Body of pancreas (tissue), 4 donors: ENCODE data around the gene PPM1N. TPM values are rescaled to one million over a fixed set of nuclear protein-coding genes. Genes with fewer than 3 reads are reported as not detected.

Experiments used
- ATAC-seq: fragments of 150-250 bp; one replicate; pipeline ENCODE4 v1.9.1; 2016
- DNase-seq, 4 donors: peaks; one replicate each; pipeline ENCODE4 v3.0.0-alpha.2; 2019
- H3K27ac ChIP-seq, 4 donors: fragments of 200-600 bp; sonication (generic); 1 replicate in 3 of 4; 2 replicates in 1 of 4; pipeline versions ENCODE4 v1.5.1 to v1.6.1; 2016 to 2019; ENCODE audit warnings: mild to moderate bottlenecking in 1 of 4, mixed read lengths in 1 of 4, moderate library complexity in 1 of 4
- H3K27me3 ChIP-seq, 2 donors: fragments of 200-600 bp; sonication (generic); one replicate each; pipeline ENCODE4 v1.6.0; 2016; ENCODE audit warnings: mild to moderate bottlenecking in 1 of 2
- H3K36me3 ChIP-seq, 2 donors: fragments of 200-600 bp; sonication (generic); replicated peaks in 1 of 2; 2 replicates each; pipeline ENCODE4 v1.5.1; 2016; ENCODE audit warnings: low read depth in 2 of 2; ENCODE audit not compliant: insufficient read depth in 1 of 2
- H3K4me1 ChIP-seq: fragments of 200-600 bp; sonication (generic); one replicate; pipeline ENCODE4 v1.6.0; 2016
- H3K4me3 ChIP-seq, 2 donors: fragments of 200-600 bp; sonication (generic); 1 replicate in 1 of 2; 2 replicates in 1 of 2; pipeline ENCODE4 v1.5.1; 2016 to 2019
- H3K9me3 ChIP-seq, 3 donors: fragments of 200-600 bp; sonication (generic); 1 replicate in 2 of 3; 2 replicates in 1 of 3; pipeline ENCODE4 v1.5.1; 2016
- POLR2A ChIP-seq, 3 donors: fragments of 450-650 bp; IDR thresholded peaks; one replicate each; pipeline ENCODE4 v1.6.1; 2016; ENCODE audit warnings: antibody characterized with exemption in 3 of 3, mild to moderate bottlenecking in 2 of 3
- WGBS, 2 donors: methylation state at CpG; one replicate each; pipeline ENCODE4 v1.1.5; 2017; 5-methylcytosine and 5-hydroxymethylcytosine counted together
- intact Hi-C: fragments of 100-400 bp; cut with DNase I; formaldehyde crosslinking; loops from one replicate; pipeline ENCODE4 v1.15.1; 2023
- total RNA-seq, 2 donors: library from RNA; depleted of rRNA; stranded (reverse); fragments of >200 nt; gene quantifications; one replicate each; pipeline ENCODE4 v1.1.0, GENCODE V29; 2016
- TF ChIP-seq, protein P1 (sequence below), 7 experiments: fragments of 450-650 bp in 4 of 7; fragments of 200-600 bp in 3 of 7; sonication (generic) in 3 of 7; IDR thresholded peaks; one replicate each; pipeline ENCODE4 v1.5.1; 2016 to 2019; ENCODE audit warnings: antibody characterized with exemption in 7 of 7

The PPM1N gene
- total RNA-seq, 2 donors from 2014 or later: not detected

DNA sequence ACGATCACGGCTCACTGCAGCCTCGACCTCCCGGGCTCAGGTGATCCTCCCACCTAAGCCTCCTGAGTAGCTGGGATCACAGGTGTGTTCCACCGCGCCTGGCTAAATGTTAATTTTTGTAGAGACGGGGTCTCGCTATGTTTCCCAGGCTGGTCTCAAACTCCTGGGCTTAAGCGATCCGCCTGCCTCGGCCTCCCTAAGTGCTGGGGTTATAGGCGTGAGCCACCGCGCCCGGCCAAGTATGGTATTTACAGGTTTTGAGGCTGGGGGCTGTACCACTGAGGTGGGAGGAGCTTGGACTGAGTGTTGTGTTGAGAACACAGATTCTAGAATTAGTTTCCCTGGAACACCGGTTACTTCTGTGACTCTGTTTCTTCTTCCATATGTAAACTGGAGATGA, 452 bp upstream of the PPM1N start:
- no peaks in the 10 kb centered on the region for H3K9me3 ChIP-seq
- H3K36me3 ChIP-seq: no peaks in the 10 kb centered on the region
- WGBS, 2 donors: 27 to 29% methylated on average over 1 to 15 of the region's 16 CpGs
- H3K27ac ChIP-seq: no peak overlapping the region
- H3K27me3 ChIP-seq: no peaks in the 10 kb centered on the region
- DNase-seq (no peak), ATAC-seq (no peak)
- H3K4me1 ChIP-seq: peaks cover 32% of the 10 kb centered on the region
- TF ChIP-seq, protein P1, sequence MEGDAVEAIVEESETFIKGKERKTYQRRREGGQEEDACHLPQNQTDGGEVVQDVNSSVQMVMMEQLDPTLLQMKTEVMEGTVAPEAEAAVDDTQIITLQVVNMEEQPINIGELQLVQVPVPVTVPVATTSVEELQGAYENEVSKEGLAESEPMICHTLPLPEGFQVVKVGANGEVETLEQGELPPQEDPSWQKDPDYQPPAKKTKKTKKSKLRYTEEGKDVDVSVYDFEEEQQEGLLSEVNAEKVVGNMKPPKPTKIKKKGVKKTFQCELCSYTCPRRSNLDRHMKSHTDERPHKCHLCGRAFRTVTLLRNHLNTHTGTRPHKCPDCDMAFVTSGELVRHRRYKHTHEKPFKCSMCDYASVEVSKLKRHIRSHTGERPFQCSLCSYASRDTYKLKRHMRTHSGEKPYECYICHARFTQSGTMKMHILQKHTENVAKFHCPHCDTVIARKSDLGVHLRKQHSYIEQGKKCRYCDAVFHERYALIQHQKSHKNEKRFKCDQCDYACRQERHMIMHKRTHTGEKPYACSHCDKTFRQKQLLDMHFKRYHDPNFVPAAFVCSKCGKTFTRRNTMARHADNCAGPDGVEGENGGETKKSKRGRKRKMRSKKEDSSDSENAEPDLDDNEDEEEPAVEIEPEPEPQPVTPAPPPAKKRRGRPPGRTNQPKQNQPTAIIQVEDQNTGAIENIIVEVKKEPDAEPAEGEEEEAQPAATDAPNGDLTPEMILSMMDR (IDR thresholded peaks at IDR 0.05): no peak
- TF ChIP-seq POLR2A (IDR thresholded peaks at IDR 0.05): no peak
- intact Hi-C loops: no loop called here
- no peak overlapping the region for H3K4me3 ChIP-seq

DNA sequence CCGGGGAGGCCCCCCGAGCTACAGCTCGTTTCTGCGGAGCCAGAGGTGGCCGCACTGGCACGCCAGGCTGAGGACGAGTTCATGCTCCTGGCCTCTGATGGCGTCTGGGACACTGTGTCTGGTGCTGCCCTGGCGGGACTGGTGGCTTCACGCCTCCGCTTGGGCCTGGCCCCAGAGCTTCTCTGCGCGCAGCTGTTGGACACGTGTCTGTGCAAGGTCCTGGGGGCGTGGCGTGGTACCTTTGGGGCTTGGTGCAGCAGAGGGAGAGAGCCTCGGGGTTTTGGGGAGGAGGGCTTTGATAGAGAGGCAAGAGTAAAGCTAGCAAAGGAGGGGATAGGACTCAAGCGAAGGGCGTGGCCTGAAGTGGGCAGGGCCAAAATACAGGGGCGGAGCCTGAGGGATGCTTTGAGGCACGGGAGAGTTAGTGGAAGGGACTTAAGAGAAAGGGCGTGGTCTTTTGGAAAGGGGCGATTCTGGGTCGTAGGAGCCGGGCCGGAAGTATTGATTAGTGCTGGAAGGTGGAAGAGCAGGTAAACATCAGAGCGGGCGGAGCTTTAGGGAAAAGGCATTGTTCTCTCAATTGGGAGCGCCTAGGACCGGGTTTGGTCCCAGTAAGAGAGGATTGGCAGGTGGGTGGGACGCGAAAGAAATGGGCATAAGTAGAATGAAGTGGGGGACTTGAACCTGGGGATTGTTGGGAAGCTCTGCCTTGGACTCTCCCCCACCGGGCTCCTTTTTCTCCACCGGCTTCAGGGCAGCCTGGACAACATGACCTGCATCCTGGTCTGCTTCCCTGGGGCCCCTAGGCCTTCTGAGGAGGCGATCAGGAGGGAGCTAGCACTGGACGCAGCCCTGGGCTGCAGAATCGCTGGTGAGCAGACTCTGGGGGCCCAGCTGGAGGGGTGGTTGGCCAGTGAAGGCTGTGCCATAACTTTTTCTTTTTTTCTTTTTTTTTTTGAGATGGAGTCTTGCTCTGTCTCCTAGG, 1.2 kb downstream of the PPM1N start:
- ATAC-seq: no peak
- DNase-seq: peak in 3 of 4 donors; percentile 40 to 48 (median 44)
- TF ChIP-seq, protein P1 (IDR thresholded peaks at IDR 0.05): no peak
- no peak for TF ChIP-seq POLR2A (IDR thresholded peaks at IDR 0.05)
- no peaks in the 10 kb centered on the region for H3K9me3 ChIP-seq
- peaks cover 31% of the 10 kb centered on the region for H3K4me1 ChIP-seq
- H3K4me3 ChIP-seq: no peak overlapping the region
- H3K27me3 ChIP-seq: no peaks in the 10 kb centered on the region
- no peak overlapping the region for H3K27ac ChIP-seq
- intact Hi-C loops: no loop called here
- H3K36me3 ChIP-seq: no peaks in the 10 kb centered on the region
- WGBS, 2 donors: 13 to 14% methylated on average over 26 to 37 of the region's 37 CpGs

DNA sequence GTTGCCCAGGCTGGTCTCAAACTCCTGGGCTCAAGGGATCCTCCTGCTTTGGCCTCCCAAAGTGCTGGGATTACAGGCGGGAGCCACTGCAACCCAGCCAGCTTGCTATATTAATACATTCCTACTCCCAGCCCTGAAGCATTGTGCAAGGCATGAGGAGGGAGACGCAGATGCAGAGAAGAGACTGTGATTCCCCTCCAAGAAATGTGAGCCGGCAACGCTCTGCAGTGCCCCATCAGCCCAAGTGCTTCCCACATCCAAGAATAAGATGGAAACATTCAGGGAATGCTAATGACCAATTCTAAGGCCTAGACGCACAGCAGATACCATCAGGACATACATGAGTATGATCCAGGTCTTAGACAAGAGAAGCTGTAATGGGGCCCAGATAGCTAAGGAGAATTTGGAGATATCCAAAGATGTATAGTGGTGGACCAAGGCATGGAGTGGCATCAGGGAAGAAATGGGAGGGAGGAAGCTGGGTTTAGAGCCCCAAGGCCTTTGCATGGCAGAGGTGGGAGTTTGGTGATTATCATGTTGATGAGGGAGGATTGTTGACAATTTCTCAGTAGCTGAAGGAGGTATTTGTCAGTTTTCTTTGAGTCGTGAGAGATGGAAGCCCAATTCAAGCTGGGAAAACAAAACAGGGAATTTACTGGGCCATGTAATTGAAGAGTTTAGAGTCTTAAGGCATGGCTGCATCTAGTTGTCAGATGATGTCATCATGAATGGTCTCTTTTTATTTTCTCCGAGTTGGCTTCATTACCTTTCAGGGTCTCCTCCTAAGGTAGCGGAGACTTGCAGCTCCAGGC, 2.9 kb downstream of the PPM1N start:
- peaks cover 37% of the 10 kb centered on the region for H3K4me1 ChIP-seq
- H3K27ac ChIP-seq: no peak overlapping the region
- DNase-seq (no peak), ATAC-seq (no peak)
- no peaks in the 10 kb centered on the region for H3K27me3 ChIP-seq
- H3K9me3 ChIP-seq: no peaks in the 10 kb centered on the region
- intact Hi-C loops: no loop called here
- H3K36me3 ChIP-seq: no peaks in the 10 kb centered on the region
- TF ChIP-seq POLR2A (IDR thresholded peaks at IDR 0.05): no peak
- TF ChIP-seq, protein P1 (IDR thresholded peaks at IDR 0.05): no peak
- WGBS, 2 donors: 82% methylated on average over 8 of the region's 8 CpGs
- H3K4me3 ChIP-seq: no peak overlapping the region

DNA sequence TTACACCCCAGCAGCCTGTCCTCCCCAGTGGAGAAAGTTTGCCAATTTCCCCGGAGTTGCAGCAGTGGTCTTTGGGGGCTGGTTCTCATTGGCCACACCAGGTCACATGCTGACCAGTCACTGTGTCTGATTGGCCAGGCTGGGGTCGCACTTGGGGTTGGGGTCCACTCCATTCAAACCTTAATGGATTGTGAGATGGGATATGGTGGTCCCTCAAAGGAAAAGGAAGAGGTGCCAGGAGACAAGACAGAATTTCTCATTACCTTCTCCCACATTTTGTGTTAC, 3.4 kb downstream of the PPM1N start:
- ATAC-seq: no peak
- Histone ChIP-seq H3K4me1 (peaks cover 34% of the 10 kb centered on the region), H3K27ac (no peak overlapping the region), H3K9me3 (no peaks in the 10 kb centered on the region), H3K4me3 (no peak overlapping the region), H3K27me3 (no peaks in the 10 kb centered on the region), H3K36me3 (no peaks in the 10 kb centered on the region)
- WGBS, 2 donors: 35 to 59% methylated on average over 2 of the region's 2 CpGs
- intact Hi-C loops: no loop called here
- no peak for TF ChIP-seq POLR2A (IDR thresholded peaks at IDR 0.05)
- TF ChIP-seq, protein P1 (IDR thresholded peaks at IDR 0.05): no peak
- no peak for DNase-seq
